Left kidney (tissue), 2 donors: Measurements from ENCODE around the gene NCBP1. TPM values are rescaled to one million over a fixed set of nuclear protein-coding genes. Genes with fewer than 3 reads are reported as not detected.
"Not testable (repeated sequence)": the region's sequence is repeated elsewhere in the genome, so short reads cannot be mapped to it uniquely, and the experiment has no call there.

Experiments used
- DNase-seq: peaks from one replicate; pipeline ENCODE4 v3.0.0-alpha.2; 2013
- polyA plus RNA-seq: library from polyadenylated mRNA; unstranded; fragments of 120-200 nt; gene quantifications from one replicate; pipeline ENCODE4 v1.2.1, GENCODE V29; 2013; ENCODE audit not compliant: insufficient read length

NCBP1 gene
- polyA plus RNA-seq, 1 donor, result 61.0 TPM

DNA sequence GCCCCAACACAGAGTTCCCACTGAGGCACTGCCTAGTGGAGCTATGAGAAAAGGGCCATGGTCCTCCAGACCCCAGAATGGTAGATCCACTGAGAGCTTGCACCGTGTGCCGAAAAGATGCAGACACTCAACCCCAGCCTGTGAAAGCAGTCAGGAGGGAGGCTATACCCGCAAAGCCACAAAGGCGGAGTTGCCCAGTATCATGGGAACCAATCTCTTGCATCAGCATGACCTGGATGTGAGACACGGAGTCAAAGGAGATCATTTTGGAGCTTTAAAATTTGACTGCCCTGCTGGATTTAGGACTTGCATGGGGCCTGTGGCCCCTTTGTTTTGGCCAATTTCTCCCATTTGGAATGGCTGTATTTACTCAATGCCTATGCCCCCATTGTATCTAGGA, 11.1 kb upstream of the NCBP1 start:
- DNase-seq, result not testable (repeated sequence)

GRCh38 chr9:97623946-97624345, 9.7 kb upstream of the NCBP1 start:
- DNase-seq, result no peak

- DNase-seq, result no peak
Measured at GRCh38 chr9:97625620-97626019, 8.0 kb upstream of the NCBP1 start.

DNA sequence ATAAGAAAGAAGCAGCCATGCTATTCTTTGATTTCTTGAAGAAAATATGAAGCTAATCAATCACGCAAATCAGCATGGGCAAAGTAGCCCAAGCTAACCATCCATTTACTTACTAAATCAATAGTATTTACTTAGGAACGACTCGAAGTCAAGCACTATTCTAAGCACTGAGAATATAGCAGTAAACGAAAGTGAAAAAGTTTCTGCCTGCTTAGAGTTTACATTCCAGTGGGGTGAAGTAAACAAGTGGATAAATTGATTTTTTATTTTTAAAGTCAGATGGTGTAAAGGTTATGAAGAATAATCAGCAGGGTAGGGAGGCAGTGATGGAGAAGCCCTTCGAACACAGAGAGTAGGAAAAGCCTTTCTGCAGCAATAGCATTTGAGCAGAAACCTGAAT, 6.0 kb upstream of the NCBP1 start:
- DNase-seq, result no peak

DNA sequence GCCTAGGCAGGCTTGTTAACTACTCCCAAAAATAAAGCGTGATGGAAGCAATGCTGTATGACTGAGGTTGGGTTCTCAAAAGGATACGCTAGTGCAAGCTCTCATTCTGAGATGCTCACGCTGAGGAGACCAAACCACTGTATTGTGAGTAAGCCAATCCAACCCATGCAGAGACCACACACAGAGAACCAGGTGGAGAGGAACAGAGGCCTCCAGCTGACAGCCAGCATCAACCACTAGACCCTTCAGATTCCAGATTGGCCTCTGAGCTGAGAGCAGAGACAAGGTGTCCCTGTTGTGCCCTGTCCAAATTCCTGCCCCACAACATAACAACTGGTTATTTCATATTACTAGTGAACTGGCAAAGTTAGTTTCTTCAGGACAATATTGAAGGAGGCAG, 5.0 kb upstream of the NCBP1 start:
- DNase-seq, result no peak

- DNase-seq, result no peak
Measured at GRCh38 chr9:97629156-97629555, 4.5 kb upstream of the NCBP1 start.

DNA sequence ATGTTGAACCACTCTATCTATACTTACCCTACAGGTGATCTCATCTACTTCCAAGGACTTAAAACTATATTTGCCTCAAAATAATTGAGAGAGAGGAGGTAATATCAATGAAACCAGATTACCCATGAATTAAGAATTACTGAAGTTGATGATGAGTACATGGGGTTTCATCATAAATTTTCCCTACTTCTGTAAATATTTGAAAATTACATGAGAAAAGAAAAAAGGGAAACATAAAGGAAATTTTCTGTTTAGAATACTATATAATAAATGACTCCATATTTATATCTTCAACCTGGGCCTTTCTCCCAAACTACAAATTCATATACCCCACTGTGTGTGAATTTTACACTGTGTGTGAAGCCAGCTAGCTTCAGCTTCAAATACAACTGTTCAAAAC, 3.0 kb upstream of the NCBP1 start:
- DNase-seq, result no peak

GRCh38 chr9:97632248-97632984, 1.2 kb upstream of the NCBP1 start:
- DNase-seq, result peak; percentile 81

GRCh38 chr9:97633859-97634490, 354 bp downstream of the NCBP1 start:
- peak; percentile 13 for DNase-seq

- DNase-seq, result no peak
Measured at GRCh38 chr9:97635026-97635425, 1.4 kb downstream of the NCBP1 start.

- DNase-seq, result no peak
Measured at GRCh38 chr9:97636903-97637302, 3.3 kb downstream of the NCBP1 start.

DNA sequence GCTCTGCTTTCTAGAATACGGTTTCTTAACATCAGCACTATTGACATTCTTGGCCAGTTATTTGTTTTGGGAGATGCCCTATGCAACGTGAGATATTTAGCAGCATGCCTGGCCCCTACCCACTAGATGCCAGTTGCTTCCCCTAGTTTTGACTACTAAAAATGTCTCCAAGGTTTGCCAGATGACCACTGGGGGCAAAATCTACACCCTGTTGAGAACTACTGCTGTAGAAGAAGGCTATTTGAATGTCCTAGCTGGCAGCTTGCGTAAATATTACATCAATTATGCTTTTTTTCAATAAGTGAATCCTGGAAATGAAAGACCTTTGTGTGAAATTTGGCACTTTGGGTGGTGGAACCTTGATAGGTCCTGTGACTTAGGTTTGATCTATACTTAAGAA, 5.0 kb downstream of the NCBP1 start:
- DNase-seq, result no peak

- no peak for DNase-seq
Measured at GRCh38 chr9:97640325-97640724, 6.7 kb downstream of the NCBP1 start.

DNA sequence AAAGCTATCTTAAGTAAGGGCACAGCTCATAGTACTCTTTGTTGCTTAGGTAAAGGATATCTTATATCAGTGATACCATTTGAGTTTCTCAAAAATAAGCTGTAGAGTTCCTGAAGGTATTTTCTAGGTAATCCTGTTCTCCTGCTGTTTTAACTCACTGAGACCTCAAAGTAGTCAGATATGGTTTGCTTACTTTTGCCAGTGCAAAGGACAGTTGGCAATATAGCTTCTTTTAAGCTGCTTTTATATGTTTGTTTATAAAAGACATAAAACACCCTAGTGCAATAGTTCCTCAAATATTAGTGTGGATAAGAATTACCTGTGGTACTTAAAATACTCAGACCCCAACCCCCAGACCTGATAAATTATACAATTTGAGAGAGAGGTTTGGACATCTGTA, 12.1 kb downstream of the NCBP1 start:
- DNase-seq, result no peak

DNA sequence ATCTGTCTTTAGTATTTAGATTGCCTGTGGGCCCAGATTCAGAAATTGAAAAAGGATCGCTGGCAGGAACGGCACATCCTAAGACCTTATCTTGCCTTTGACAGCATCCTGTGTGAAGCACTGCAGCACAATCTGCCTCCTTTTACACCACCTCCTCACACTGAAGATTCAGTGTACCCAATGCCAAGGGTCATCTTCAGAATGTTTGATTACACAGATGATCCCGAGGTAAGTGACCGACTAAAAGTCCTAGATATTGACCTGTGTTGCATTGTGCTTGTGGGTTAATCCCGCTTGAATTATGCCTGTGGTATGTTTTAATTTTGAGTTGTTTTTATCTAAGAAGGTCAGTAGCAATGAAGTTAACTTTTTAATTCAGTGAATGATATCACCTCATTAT, 14.4 kb downstream of the NCBP1 start:
- DNase-seq, result no peak

GRCh38 chr9:97651646-97652045, 18.0 kb downstream of the NCBP1 start:
- DNase-seq, result no peak

GRCh38 chr9:97658707-97659106, 25.1 kb downstream of the NCBP1 start:
- DNase-seq, result no peak

- DNase-seq, result no peak
Measured at GRCh38 chr9:97659771-97660170, 26.1 kb downstream of the NCBP1 start.

DNA sequence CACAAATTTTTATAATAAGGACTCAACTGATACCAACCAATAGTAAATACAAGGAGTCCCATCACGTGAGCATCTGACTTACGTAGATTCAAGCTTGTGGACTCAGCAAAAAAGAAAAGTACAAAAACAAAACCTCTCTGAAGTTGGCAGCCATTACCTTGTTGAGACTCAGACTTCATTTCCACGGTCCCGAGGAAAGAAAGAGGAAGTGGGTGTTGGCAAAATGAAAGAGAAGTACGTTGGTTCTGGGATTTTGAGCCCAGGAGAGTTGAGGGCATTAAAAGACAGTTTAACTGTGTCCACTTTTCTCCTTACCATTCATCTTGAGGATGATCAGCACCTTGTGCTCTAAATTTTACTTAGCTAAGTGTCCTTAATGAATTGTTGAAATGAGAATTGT, 26.7 kb downstream of the NCBP1 start:
- DNase-seq, result no peak

DNA sequence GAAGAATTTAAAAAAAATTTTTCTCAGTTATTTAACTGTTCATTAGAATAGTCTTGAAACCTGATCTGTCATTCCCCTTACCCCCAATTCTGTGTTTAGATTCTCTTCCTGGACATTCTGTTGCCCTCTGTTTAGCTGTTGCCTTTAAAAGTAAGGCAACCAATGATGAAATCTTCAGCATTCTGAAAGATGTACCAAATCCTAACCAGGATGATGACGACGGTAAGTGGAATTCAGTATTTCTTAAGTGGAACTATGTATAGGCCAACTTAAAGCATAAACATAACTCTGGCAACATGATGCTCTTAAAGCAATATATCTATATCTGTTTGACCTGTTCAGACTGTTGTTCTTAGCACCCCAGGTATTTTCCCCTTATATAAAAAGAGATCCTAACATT, 27.2 kb downstream of the NCBP1 start:
- DNase-seq, result no peak

GRCh38 chr9:97665742-97666141, 32.1 kb downstream of the NCBP1 start:
- no peak for DNase-seq

DNA sequence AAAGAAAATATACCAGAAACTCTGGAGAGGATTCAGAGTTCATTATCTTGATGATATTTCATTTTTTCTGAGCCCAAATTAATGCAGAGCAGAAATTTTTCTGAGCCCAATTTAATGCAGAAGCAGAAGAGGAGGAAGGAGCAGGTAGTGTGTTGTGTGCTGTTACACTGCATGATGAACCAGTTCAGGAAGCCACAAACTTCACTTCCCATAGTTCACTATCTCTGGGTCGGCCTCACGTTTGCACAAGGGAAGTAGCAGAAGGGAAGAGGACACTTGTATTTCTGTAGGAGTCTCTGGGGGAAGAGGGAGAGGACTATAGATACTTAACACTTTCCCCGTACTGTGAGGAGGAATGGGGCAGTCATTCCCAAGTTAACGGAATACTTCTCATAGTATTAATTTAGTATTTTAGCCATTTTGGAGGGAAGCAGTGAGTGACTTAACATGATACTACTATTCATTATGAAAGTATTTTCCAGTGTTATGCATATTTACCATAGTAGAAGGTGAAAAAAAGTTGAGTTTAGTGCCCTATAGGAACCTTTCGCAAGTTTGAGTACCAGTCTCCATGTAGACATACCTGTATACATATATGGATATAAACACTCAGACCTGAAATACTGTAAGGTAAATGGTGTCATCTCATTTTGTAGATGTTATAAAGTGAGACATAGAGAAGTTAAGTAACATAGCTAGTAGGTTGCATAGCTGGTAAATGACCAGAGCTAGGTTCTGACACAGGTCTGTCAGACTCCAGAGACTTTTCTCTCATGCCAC, 33.5 kb downstream of the NCBP1 start:
- DNase-seq, result no peak

- DNase-seq, result no peak
Measured at GRCh38 chr9:97668485-97668884, 34.9 kb downstream of the NCBP1 start.
